SU-DHL-6 (cell line): ENCODE data around the gene ZNF516.

Source experiments
- H2AFZ ChIP-seq: fragments of 200-600 bp; sonication (generic); 2 replicates; pipeline ENCODE4 v1.6.1; 2014; ENCODE audit warnings: low read depth, mild to moderate bottlenecking, moderate library complexity, mixed read lengths, antibody characterized with exemption, low read length; ENCODE audit not compliant: severe bottlenecking
- H3F3A ChIP-seq: fragments of 200-600 bp; shearing (Covaris generic); 2 replicates; pipeline ENCODE4 v1.6.0; 2016; ENCODE audit warnings: antibody characterized with exemption, mild to moderate bottlenecking; ENCODE audit not compliant: insufficient read depth
- H3K27ac ChIP-seq: fragments of 200-600 bp; sonication (generic); 2 replicates; pipeline ENCODE4 v1.5.1; 2016; ENCODE audit warnings: low read depth, mild to moderate bottlenecking, low read length, moderate library complexity, mixed read lengths
- H3K27me3 ChIP-seq: fragments of 200-600 bp; sonication (generic), shearing (Covaris generic); 2 replicates; pipeline ENCODE4 v1.6.0; 2014; ENCODE audit warnings: mild to moderate bottlenecking, low read length
- H3K36me3 ChIP-seq: fragments of 200-600 bp; sonication (generic); 2 replicates; pipeline ENCODE4 v1.6.1; 2014; ENCODE audit warnings: mild to moderate bottlenecking, low read length, mixed read lengths
- H3K4me2 ChIP-seq: fragments of 300-600, 200-600 bp; shearing (Covaris generic), sonication (generic); 2 replicates; pipeline ENCODE4 v1.6.0; 2014; ENCODE audit warnings: low read length, low read depth, mild to moderate bottlenecking; ENCODE audit not compliant: poor library complexity, severe bottlenecking
- H3K4me3 ChIP-seq: fragments of 200-600 bp; sonication (generic); 2 replicates; pipeline ENCODE4 v1.5.1; 2014; ENCODE audit warnings: antibody characterized with exemption, low read length, mild to moderate bottlenecking, mixed read lengths; ENCODE audit not compliant: insufficient read depth, poor library complexity, severe bottlenecking
- H3K79me2 ChIP-seq: fragments of 200-600 bp; sonication (generic); 2 replicates; pipeline ENCODE4 v1.6.1; 2014; ENCODE audit warnings: mild to moderate bottlenecking, low read length, moderate library complexity; ENCODE audit not compliant: insufficient read depth
- H3K9ac ChIP-seq: fragments of 200-600 bp; sonication (generic); 2 replicates; pipeline ENCODE4 v1.7.0; 2014; ENCODE audit warnings: mild to moderate bottlenecking, low read length
- H3K9me2 ChIP-seq: fragments of 200-600 bp; sonication (generic); replicated peaks from 2 replicates; pipeline ENCODE4 v1.6.1; 2014; ENCODE audit warnings: low read length; ENCODE audit not compliant: insufficient read depth
- H3K9me3 ChIP-seq: fragments of 200-600 bp; sonication (generic); 2 replicates; pipeline ENCODE4 v1.6.1; 2014; ENCODE audit warnings: low read length, mixed read lengths; ENCODE audit not compliant: insufficient read depth
- H4K20me1 ChIP-seq: fragments of 200-600 bp; sonication (generic); 2 replicates; pipeline ENCODE4 v1.6.1; 2014; ENCODE audit warnings: low read depth, mild to moderate bottlenecking, antibody characterized with exemption, low read length, moderate library complexity, mixed read lengths
- CTCF ChIP-seq: fragments of 200-600 bp; sonication (generic); IDR thresholded peaks from one replicate; pipeline ENCODE4 v1.5.1; 2017; ENCODE audit warnings: antibody characterized with exemption, mild to moderate bottlenecking, low read length, moderate library complexity; ENCODE audit not compliant: insufficient read depth, poor library complexity, severe bottlenecking
- EZH2phosphoT487 ChIP-seq: fragments of 200-600 bp; sonication (generic), shearing (Covaris generic); conservative IDR thresholded peaks from 2 replicates; pipeline ENCODE4 v1.6.1; 2018; ENCODE audit warnings: mild to moderate bottlenecking, antibody characterized with exemption, low read length, moderate library complexity, mixed read lengths

The ZNF516 gene

GRCh38 chr18:76401498-76401897 is 93.5 kb downstream of the ZNF516 start:
- Histone ChIP-seq H3F3A (no peaks in the 10 kb centered on the region), H3K9me2 (no peaks in the 10 kb centered on the region), H3K27ac (no peak overlapping the region), H3K4me3 (no peak overlapping the region), H3K9ac (no peak overlapping the region), H3K79me2 (peaks cover 35% of the 10 kb centered on the region), H4K20me1 (peaks cover 12% of the 10 kb centered on the region; the same call in 1 of the 2 replicates), H3K4me2 (no peak overlapping the region), H3K36me3 (no peaks in the 10 kb centered on the region), H3K27me3 (no peaks in the 10 kb centered on the region), H2AFZ (no peak overlapping the region), H3K9me3 (no peaks in the 10 kb centered on the region)
- TF ChIP-seq CTCF (no peak), EZH2phosphoT487 (no peak)

GRCh38 chr18:76399613-76400391 is 95.2 kb downstream of the ZNF516 start:
- Histone ChIP-seq H3K4me2 (no peak overlapping the region), H3K27me3 (no peaks in the 10 kb centered on the region), H3F3A (no peaks in the 10 kb centered on the region), H3K36me3 (no peaks in the 10 kb centered on the region), H3K9me3 (no peaks in the 10 kb centered on the region), H2AFZ (no peak overlapping the region), H4K20me1 (peaks cover 10% of the 10 kb centered on the region; the same call in 1 of the 2 replicates), H3K27ac (no peak overlapping the region), H3K9ac (no peak overlapping the region), H3K79me2 (peaks cover 35% of the 10 kb centered on the region), H3K9me2 (no peaks in the 10 kb centered on the region), H3K4me3 (no peak overlapping the region)
- TF ChIP-seq EZH2phosphoT487 (no peak), CTCF (no peak)

- H3K9ac ChIP-seq, result no peak overlapping the region
- H3K4me3 ChIP-seq, result no peak overlapping the region
- H3K9me3 ChIP-seq, result no peaks in the 10 kb centered on the region
- TF ChIP-seq EZH2phosphoT487, result no peak
- TF ChIP-seq CTCF, result peak; percentile 88
- H3K79me2 ChIP-seq, result peaks cover 36% of the 10 kb centered on the region
- no peaks in the 10 kb centered on the region for H3F3A ChIP-seq
- peaks cover 6% of the 10 kb centered on the region; the same call in 1 of the 2 replicates for H4K20me1 ChIP-seq
- no peaks in the 10 kb centered on the region for H3K36me3 ChIP-seq
- H2AFZ ChIP-seq, result no peak overlapping the region
- H3K9me2 ChIP-seq, result no peaks in the 10 kb centered on the region
- H3K27ac ChIP-seq, result no peak overlapping the region
- no peak overlapping the region for H3K4me2 ChIP-seq
- H3K27me3 ChIP-seq, result no peaks in the 10 kb centered on the region
Measured at GRCh38 chr18:76398896-76399612, 96.0 kb downstream of the ZNF516 start.
